Measurements from ENCODE around the gene CYP46A1. TPM values are rescaled to one million over a fixed set of nuclear protein-coding genes. Genes with fewer than 3 reads are reported as not detected.

CYP46A1 gene
- total and polyA plus RNA-seq, 4 donors: 0.14 to 0.92 (median 0.48) TPM

DNA sequence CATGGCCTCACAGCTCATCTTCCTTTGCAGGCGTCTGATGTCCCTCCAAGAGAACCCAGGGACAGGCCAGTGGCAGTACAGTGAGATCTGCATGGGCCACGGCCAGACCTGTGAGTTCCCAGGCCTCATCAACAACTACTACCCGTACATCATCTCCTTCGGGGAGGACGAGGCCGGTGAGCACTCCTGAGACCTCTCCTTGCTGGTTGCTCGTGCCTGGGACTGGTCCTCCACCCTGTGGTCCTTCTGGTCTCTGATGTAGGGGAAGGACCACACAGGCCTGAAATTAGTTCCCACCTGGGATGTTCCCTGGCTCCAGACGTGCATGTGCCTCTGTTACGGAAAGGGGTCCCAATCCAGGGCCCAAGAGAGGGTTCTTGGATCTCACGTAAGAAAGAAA, 21.3 kb upstream of the CYP46A1 start:
- H3K36me3 ChIP-seq (ENCODE audit: control insufficient read depth in 4 of 4, insufficient read depth in 3 of 4, low read depth in 1 of 4, low read length in 3 of 4): no peaks in the 10 kb centered on the region
- peaks cover 0 to 2% (median 0%) of the 10 kb centered on the region in 4 donors for H3K4me1 ChIP-seq (ENCODE audit: control insufficient read depth in 4 of 4, insufficient read depth in 4 of 4, low read length in 3 of 4)
- no peaks in the 10 kb centered on the region for H3K9me3 ChIP-seq (ENCODE audit: control insufficient read depth in 4 of 4, low read length in 3 of 4)
- H3K27me3 ChIP-seq (ENCODE audit: control insufficient read depth in 4 of 4, insufficient read depth in 4 of 4, low read length in 3 of 4): peaks cover 0 to 4% (median 1%) of the 10 kb centered on the region in 4 donors
- WGBS: 90% methylated on average over 10 of the region's 10 CpGs
- H3K9ac ChIP-seq (ENCODE audit: low read depth in 1 of 2, low read length in 2 of 2): no peak overlapping the region
- H3K27ac ChIP-seq (ENCODE audit: low read depth in 1 of 2, low read length in 2 of 2): no peak overlapping the region
- H3K4me3 ChIP-seq (ENCODE audit: low read depth in 1 of 3, low read length in 3 of 3): no peak overlapping the region
- TF ChIP-seq JUND (IDR thresholded peaks at IDR 0.05): no peak
- no peak for TF ChIP-seq SP1 (IDR thresholded peaks at IDR 0.05)
- TF ChIP-seq RXRA (IDR thresholded peaks at IDR 0.05): no peak
- no peak for TF ChIP-seq NR2F2 (IDR thresholded peaks at IDR 0.05)
- TF ChIP-seq FOXA2 (IDR thresholded peaks at IDR 0.05): no peak
- no peak for TF ChIP-seq HNF4A (conservative IDR thresholded peaks at IDR 0.05)
- no peak for TF ChIP-seq ATF3 (IDR thresholded peaks at IDR 0.05)
- TF ChIP-seq EGR1 (IDR thresholded peaks at IDR 0.05; ENCODE audit: low read depth in 2 of 2): no peak
- no peak for TF ChIP-seq TAF1 (conservative IDR thresholded peaks at IDR 0.05)
- no peak for TF ChIP-seq YY1 (IDR thresholded peaks at IDR 0.05)
- TF ChIP-seq RAD21 (IDR thresholded peaks at IDR 0.05): no peak
- TF ChIP-seq, protein P1, sequence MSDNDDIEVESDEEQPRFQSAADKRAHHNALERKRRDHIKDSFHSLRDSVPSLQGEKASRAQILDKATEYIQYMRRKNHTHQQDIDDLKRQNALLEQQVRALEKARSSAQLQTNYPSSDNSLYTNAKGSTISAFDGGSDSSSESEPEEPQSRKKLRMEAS (IDR thresholded peaks at IDR 0.05): no peak
- no peak for TF ChIP-seq FOXA1 (IDR thresholded peaks at IDR 0.05)
- TF ChIP-seq REST (IDR thresholded peaks at IDR 0.05): no peak
- TF ChIP-seq, protein P2, sequence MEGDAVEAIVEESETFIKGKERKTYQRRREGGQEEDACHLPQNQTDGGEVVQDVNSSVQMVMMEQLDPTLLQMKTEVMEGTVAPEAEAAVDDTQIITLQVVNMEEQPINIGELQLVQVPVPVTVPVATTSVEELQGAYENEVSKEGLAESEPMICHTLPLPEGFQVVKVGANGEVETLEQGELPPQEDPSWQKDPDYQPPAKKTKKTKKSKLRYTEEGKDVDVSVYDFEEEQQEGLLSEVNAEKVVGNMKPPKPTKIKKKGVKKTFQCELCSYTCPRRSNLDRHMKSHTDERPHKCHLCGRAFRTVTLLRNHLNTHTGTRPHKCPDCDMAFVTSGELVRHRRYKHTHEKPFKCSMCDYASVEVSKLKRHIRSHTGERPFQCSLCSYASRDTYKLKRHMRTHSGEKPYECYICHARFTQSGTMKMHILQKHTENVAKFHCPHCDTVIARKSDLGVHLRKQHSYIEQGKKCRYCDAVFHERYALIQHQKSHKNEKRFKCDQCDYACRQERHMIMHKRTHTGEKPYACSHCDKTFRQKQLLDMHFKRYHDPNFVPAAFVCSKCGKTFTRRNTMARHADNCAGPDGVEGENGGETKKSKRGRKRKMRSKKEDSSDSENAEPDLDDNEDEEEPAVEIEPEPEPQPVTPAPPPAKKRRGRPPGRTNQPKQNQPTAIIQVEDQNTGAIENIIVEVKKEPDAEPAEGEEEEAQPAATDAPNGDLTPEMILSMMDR (IDR thresholded peaks at IDR 0.05; ENCODE audit: low read depth, low read length, missing input control): no peak
- no peak for TF ChIP-seq GABPA (IDR thresholded peaks at IDR 0.05 in 1 of 2, conservative IDR thresholded peaks at IDR 0.05 in 1 of 2)
- TF ChIP-seq, protein P3, sequence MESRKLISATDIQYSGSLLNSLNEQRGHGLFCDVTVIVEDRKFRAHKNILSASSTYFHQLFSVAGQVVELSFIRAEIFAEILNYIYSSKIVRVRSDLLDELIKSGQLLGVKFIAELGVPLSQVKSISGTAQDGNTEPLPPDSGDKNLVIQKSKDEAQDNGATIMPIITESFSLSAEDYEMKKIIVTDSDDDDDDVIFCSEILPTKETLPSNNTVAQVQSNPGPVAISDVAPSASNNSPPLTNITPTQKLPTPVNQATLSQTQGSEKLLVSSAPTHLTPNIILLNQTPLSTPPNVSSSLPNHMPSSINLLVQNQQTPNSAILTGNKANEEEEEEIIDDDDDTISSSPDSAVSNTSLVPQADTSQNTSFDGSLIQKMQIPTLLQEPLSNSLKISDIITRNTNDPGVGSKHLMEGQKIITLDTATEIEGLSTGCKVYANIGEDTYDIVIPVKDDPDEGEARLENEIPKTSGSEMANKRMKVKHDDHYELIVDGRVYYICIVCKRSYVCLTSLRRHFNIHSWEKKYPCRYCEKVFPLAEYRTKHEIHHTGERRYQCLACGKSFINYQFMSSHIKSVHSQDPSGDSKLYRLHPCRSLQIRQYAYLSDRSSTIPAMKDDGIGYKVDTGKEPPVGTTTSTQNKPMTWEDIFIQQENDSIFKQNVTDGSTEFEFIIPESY (IDR thresholded peaks at IDR 0.05): no peak
- no peak for TF ChIP-seq HNF4G (IDR thresholded peaks at IDR 0.05)
- DNase-seq (ENCODE audit: low spot score): no peak

Data from liver (tissue), 9 donors.